Testis (tissue), 2 donors: ENCODE results near the gene IQCF5.

Experiments
- POLR2A ChIP-seq: fragments of 450-650 bp; IDR thresholded peaks from one replicate; pipeline ENCODE4 v1.6.1; 2017; ENCODE audit warnings: antibody characterized with exemption, mild to moderate bottlenecking, moderate library complexity
- TF ChIP-seq, protein P1 (sequence below), 3 experiments: fragments of 450-650 bp in 2 of 3; fragments of 200-600 bp in 1 of 3; sonication (generic) in 1 of 3; IDR thresholded peaks; one replicate each; pipeline ENCODE4 v1.5.1; 2016 to 2019; ENCODE audit warnings: antibody characterized with exemption in 3 of 3, mild to moderate bottlenecking in 2 of 3, moderate library complexity in 1 of 3

- TF ChIP-seq, protein P1, sequence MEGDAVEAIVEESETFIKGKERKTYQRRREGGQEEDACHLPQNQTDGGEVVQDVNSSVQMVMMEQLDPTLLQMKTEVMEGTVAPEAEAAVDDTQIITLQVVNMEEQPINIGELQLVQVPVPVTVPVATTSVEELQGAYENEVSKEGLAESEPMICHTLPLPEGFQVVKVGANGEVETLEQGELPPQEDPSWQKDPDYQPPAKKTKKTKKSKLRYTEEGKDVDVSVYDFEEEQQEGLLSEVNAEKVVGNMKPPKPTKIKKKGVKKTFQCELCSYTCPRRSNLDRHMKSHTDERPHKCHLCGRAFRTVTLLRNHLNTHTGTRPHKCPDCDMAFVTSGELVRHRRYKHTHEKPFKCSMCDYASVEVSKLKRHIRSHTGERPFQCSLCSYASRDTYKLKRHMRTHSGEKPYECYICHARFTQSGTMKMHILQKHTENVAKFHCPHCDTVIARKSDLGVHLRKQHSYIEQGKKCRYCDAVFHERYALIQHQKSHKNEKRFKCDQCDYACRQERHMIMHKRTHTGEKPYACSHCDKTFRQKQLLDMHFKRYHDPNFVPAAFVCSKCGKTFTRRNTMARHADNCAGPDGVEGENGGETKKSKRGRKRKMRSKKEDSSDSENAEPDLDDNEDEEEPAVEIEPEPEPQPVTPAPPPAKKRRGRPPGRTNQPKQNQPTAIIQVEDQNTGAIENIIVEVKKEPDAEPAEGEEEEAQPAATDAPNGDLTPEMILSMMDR (IDR thresholded peaks at IDR 0.05), result no peak
- no peak for TF ChIP-seq POLR2A
Observed at GRCh38 chr3:51862886-51863285, 12.5 kb downstream of the IQCF5 start.
